HEK293 (cell line): Measurements from ENCODE around the gene ATXN7.

Experiments used
- EGR2 ChIP-seq: fragments of 450-650 bp; formaldehyde crosslinking; IDR thresholded peaks from 2 replicates; pipeline ENCODE4 v1.5.1; 2016; ENCODE audit warnings: low read depth, missing biosample characterization, missing genetic modification characterization
- SP3 ChIP-seq: fragments of 450-650 bp; formaldehyde crosslinking; IDR thresholded peaks from 2 replicates; pipeline ENCODE4 v1.5.1; 2016; ENCODE audit warnings: missing biosample characterization, missing genetic modification characterization
- ZFP41 ChIP-seq: fragments of 450-650 bp; formaldehyde crosslinking; IDR thresholded peaks from 2 replicates; pipeline ENCODE4 v1.5.1; 2016; ENCODE audit warnings: missing biosample characterization, missing genetic modification characterization, borderline replicate concordance
- ZNF157 ChIP-seq: fragments of 450-650 bp; formaldehyde crosslinking; IDR thresholded peaks from 2 replicates; pipeline ENCODE4 v1.5.1; 2016; ENCODE audit warnings: missing biosample characterization, missing genetic modification characterization
- ZNF202 ChIP-seq: fragments of 450-650 bp; formaldehyde crosslinking; IDR thresholded peaks from 2 replicates; pipeline ENCODE4 v1.5.1; 2016; ENCODE audit warnings: missing biosample characterization, missing genetic modification characterization, borderline replicate concordance
- ZNF274 ChIP-seq, 2 experiments: fragments of 200-500 bp in 1 of 2; fragments of 450-650 bp in 1 of 2; sonication (Bioruptor generic) in 1 of 2; formaldehyde crosslinking in 1 of 2; IDR thresholded peaks; 2 replicates each; pipeline versions ENCODE4 v1.5.1 to v1.6.1; 2014 to 2016; ENCODE audit warnings: borderline replicate concordance in 1 of 2, inconsistent platforms in 1 of 2, low read length in 1 of 2, missing biosample characterization in 1 of 2, missing genetic modification characterization in 1 of 2
- ZNF76 ChIP-seq: fragments of 450-650 bp; formaldehyde crosslinking; IDR thresholded peaks from 2 replicates; pipeline ENCODE4; 2016; ENCODE audit warnings: low read depth, missing biosample characterization, missing genetic modification characterization, borderline replicate concordance
- ZNF792 ChIP-seq: fragments of 450-650 bp; formaldehyde crosslinking; IDR thresholded peaks from 2 replicates; pipeline ENCODE4 v1.5.1; 2016; ENCODE audit warnings: missing biosample characterization, missing genetic modification characterization
- TF ChIP-seq, protein P1 (sequence below): fragments of 450-650 bp; formaldehyde crosslinking; IDR thresholded peaks from 2 replicates; pipeline ENCODE4 v1.5.1; 2016; ENCODE audit warnings: missing biosample characterization, missing genetic modification characterization

DNA sequence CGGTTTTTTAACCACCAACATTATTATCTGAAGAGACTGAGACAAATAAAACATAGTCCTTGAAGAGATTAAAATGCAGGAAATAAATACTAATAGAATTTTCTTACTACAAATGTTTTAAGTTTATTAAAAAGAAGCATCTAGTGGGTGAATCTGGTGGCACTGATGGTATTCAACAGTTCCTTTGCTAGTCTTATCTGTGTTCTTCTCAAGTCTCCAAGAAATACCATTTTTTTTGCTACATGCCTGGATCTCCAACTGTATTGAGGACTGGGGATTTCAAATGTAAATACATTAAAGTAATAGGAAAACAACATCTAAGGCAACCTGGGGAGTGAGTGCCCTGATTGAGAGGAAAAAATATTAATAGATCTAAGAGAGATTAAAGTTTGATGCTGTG lies 22.0 kb upstream of the ATXN7 start:
- TF ChIP-seq ZNF76 (tag by site-specific recombination) (no peak), EGR2 (tag by site-specific recombination) (no peak), ZNF202 (no peak), SP3 (no peak), ZNF274 (IDR thresholded peaks at IDR 0.05; ENCODE audit: low read length) (no peak), ZNF274 (tag by site-specific recombination; IDR thresholded peaks at IDR 0.05; ENCODE audit: borderline replicate concordance) (no peak), ZNF157 (tag by site-specific recombination) (no peak), ZNF792 (tag by site-specific recombination) (no peak), ZFP41 (no peak)
- TF ChIP-seq, protein P1, sequence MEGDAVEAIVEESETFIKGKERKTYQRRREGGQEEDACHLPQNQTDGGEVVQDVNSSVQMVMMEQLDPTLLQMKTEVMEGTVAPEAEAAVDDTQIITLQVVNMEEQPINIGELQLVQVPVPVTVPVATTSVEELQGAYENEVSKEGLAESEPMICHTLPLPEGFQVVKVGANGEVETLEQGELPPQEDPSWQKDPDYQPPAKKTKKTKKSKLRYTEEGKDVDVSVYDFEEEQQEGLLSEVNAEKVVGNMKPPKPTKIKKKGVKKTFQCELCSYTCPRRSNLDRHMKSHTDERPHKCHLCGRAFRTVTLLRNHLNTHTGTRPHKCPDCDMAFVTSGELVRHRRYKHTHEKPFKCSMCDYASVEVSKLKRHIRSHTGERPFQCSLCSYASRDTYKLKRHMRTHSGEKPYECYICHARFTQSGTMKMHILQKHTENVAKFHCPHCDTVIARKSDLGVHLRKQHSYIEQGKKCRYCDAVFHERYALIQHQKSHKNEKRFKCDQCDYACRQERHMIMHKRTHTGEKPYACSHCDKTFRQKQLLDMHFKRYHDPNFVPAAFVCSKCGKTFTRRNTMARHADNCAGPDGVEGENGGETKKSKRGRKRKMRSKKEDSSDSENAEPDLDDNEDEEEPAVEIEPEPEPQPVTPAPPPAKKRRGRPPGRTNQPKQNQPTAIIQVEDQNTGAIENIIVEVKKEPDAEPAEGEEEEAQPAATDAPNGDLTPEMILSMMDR (tag by site-specific recombination): no peak
